Colon (tissue), 2 donors: ENCODE data around the gene RAB21.

Experiments used
- FAIRE-seq: peaks from 2 replicates; lab custom pipeline; 2012; peaks lifted over from hg19 to GRCh38; lab: Jason Lieb, UNC
- donor health status: control.
- donor health status: control.

Gene RAB21, protein sequence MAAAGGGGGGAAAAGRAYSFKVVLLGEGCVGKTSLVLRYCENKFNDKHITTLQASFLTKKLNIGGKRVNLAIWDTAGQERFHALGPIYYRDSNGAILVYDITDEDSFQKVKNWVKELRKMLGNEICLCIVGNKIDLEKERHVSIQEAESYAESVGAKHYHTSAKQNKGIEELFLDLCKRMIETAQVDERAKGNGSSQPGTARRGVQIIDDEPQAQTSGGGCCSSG

GRCh38 chr12:71754461-71755145, at the start of gene RAB21:
Gene RAB21, plus strand, starts transcription at chr12:71754863. Its CDS starts 267 bp downstream, at chr12:71755130.
- no peak for FAIRE-seq

GRCh38 chr12:71704920-71705319, 49.7 kb upstream of the RAB21 start:
- no peak for FAIRE-seq

- no peak for FAIRE-seq
Observed at GRCh38 chr12:71708658-71709057, 46.0 kb upstream of the RAB21 start.

DNA sequence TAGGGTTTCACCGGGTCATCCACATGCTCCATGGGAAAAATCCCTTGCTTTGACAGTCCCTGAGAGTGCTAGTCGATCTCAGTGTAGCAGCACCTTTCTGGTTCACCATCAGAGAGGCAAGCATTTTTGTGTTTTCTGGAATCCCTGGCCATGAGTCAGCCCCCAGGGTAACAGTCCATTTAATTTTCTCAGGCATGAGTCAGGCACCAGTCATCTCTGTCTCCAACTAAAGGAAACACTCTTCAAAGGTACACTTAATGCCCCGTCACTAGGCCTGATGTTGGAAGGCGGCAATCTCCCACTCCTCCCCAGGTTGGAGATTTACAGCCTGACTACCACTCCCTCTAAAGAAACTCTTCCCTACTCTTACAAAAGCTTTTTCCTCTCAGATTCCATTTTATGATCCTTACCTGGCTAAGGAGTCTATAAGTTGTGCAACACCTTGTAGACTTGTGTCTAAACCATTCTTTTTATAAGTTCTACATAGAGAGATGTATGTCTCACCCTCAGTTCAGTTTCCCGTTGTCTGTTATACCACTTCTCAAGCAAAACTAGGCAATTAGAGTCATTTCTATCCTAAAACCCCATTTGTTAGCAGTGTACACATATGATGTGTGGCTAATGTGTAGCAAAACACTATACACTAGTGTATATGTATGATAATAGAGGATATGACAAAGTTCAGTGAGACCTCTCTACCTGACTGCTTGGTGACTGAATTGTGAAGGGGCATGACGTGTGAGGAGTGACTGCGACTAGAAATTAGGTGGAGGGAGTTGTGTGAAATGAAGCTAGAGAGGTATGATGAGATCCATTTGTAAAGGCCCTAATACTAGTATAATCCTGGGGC, 44.2 kb upstream of the RAB21 start:
- FAIRE-seq: no peak

DNA sequence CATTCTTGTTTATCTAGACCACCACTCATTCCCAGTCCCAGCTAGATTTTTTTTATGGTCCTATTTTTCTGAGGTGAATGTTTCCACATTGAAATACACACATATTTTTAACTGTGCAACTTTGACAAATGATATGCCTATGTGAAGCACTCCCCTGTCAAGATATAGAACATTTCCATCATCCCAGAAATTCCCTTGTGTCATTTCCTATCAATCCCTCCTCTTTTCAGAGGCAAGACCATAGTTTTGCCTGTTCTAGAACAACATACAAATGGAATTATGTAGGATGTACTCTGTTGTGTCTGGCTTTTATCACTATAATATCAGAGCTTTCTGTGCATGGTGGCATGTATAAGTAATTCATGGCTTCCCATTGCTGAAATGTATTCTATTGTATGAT, 36.1 kb upstream of the RAB21 start:
- FAIRE-seq: no peak

DNA sequence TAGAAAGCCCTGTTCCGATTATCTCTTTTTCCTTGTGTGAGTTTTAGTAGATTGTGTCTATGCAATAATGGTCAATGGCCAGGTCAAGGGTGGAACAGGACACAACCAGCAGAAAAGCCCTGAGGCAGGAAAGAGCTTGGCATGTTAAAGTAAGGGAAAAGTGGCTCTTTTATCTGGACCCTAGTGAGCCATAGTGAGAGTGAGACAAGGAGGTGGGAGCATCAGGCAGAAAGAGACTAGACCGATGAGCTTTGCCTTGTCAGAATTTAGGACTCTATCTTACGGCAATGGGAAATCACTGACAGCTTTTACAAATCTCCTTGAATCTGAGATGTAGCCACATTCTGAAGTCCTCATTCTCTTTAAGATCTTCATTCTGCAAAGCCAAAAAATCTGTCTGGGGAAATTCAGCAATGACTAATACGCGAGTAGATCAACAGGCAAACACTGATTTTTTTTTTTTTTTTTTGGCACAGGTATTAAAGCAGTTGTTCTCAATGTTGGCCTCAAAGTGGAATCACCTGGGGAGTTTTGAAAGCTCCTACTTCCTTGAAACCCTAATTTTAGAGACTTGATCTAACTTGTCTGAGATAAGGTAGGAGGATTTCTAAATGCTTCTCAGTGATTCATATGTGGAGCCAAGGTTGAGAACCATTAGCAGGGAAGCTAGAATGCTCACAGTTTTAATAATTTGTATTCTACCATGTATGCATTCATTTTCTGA, 34.9 kb upstream of the RAB21 start:
- FAIRE-seq: no peak

DNA sequence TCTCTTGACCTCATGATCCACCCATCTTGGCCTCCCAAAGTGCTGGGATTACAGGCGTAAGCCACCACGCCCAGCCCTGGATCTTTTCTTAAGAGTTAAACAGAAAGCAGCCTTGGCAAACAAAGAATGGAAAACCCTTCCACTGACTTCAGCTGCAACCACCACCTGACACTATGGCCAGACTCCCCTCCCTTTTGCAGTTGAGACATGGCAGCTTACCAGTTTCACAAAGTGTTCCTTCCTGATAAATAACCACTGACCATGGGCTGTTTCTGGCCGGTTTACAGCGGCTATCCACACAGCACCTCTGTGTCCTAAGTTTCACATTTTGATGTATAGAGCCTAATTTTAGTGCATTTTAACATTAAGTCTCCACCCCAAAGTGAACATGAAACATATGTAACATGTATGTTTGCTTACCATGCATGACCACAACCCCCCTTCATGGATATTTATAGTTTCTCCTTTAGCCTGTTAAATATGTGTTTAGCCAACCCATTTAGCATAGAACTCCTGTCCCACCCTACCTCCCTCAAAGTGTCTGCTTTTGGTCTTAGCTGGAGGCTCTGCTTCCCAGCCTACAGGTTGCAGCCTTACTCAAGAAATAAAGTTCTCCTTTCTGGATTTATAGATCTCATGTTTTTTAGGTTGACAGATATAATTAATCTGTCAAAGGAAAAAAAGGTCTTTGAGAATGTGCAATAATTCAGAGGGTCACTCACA, 32.7 kb upstream of the RAB21 start:
- FAIRE-seq: no peak

GRCh38 chr12:71725011-71725410, 29.7 kb upstream of the RAB21 start:
- no peak for FAIRE-seq

DNA sequence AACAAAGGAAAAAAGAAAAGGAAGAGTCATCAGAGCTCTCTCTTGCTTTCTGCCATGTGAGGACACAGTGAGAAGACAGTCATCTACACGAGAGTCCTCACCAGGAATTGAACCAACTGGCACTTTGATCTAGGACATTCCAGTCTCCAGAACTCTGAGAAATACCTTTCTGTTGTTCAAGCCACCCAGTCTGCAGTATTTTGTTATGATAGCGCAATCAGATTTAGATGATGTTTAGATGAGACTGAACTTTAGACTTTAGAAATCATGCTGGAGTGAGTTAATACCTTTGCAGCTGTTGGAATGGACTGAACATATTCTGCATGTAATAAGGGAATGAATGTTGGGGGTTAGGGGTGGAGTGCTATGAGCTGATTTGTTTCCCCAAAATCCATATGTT, 28.1 kb upstream of the RAB21 start:
- FAIRE-seq: no peak

DNA sequence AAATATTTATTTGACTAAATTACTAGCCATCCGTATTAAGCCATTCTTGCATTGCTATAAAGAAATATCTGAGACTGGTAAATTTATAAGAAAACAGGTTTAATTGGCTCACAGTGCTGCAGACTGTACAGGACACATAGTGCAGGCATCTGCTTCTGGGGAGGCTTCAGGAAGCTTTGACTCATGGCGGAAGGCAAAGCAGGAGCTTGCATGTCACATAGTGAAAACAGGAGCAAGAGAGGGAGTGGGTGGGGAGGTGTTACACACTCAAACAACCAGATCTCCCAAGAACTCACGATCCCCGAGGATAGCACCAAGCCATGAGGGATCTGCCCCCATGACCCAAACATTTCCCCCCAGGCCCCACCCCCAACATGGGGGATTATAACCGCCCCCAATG, 26.7 kb upstream of the RAB21 start:
- no peak for FAIRE-seq

- FAIRE-seq: no peak
Observed at GRCh38 chr12:71730936-71731335, 23.7 kb upstream of the RAB21 start.

GRCh38 chr12:71731439-71732356, 23.0 kb upstream of the RAB21 start:
- no peak for FAIRE-seq

GRCh38 chr12:71732357-71732712, 22.3 kb upstream of the RAB21 start:
- FAIRE-seq: no peak

- FAIRE-seq: no peak
Observed at GRCh38 chr12:71737197-71737596, 17.5 kb upstream of the RAB21 start.

DNA sequence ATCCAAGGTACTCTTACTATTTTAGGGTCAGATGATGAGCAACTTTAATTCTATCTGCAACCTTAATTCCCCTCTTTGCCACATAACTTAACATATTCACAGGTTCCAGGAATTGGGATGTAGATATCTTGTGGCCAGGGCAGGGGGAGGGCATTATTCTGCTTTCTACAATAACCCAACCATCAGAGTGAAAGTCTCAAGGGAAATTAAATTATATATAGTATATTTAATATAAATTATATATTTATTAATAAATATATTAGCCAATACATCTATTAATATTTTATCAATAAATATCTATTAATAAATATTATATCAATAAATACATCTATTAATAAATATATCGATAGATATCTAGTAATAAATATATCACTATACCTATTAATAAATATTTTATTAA, 11.7 kb upstream of the RAB21 start:
- no peak for FAIRE-seq

DNA sequence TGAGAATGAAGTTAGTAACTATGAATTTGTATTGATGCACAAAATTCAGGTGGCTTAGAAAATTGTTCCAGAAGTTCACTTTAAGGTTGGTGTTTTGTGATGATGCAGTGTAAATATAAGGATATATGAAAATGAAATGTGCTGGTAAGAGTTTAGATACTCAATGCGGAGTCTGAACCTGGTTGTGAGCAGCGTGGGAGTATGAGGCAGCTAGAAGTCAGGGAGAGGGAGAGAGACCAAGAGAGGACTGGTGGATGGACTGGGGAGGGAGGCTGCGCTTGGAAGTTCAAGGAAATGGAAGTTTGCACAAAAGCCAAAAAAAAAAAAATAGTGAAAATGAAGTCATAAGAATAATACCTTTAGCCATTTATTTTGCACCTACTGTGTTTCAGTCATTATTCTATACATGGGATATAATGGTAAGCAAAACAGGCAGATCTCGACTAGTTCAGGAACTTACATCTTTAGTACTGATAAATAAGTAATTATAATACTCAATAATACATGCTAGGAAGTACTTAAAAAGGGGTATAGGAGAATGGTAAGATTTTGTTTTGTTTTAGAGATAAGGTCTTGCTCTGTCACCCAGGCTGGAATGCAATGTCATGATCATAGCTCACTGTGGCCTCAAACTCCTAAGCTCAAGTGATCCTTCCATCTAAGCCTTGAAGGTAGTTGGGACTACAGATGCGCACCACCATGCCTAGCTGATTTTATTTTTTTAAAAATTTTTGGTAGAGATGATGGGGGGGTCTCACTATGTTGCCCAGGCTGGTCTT, 10.0 kb upstream of the RAB21 start:
- no peak for FAIRE-seq

- FAIRE-seq: no peak
Observed at GRCh38 chr12:71746974-71747611, 7.6 kb upstream of the RAB21 start.

DNA sequence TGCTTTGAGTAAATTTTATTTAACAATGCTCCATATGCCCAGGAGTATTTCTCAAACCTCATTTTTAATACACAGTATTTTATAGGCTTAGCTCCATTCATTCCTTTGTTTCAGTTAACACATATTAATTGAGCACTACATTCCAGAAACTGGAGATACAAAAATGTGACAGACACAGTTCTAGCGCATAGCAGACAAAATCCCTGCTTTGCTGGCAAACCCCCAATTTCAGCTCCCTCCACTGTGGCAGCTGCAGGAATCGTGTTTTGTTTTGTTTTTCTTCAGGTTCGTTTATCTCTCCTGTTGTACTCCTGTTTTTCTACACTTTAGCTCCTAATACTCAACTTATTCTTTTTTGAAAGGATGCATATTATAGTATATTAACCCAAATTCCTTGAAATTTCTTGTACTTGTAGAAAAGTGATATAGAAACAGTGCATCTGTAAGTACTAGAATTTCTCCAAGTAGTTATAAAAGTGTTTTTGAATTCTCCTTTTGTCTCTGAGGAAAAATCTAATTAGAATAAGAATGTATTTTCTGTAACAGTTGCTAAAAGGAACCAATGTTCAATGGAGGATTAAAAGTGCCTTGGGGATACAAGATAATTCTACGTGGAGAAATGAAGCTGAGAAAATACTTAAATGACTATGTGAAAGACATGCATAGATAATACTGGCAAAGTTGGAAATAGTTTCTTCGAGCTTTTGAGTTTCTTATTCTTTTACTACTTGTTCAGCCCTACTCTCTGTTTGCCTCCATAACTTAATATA, 6.4 kb upstream of the RAB21 start:
- no peak for FAIRE-seq

GRCh38 chr12:71749666-71750065, 5.0 kb upstream of the RAB21 start:
- FAIRE-seq: no peak
